H1 (cell line): ENCODE data around the gene FOXO1. TPM values are rescaled to one million over a fixed set of nuclear protein-coding genes. Genes with fewer than 3 reads are reported as not detected.

Experiments
- CTCF ChIA-PET: fragments of 300-600 bp; sonication (Branson Sonifier 250); formaldehyde crosslinking; loops from one replicate; lab custom pipeline; 2021; ENCODE audit not compliant: partially characterized antibody; lab: Charles Lee
- POLR2A ChIA-PET: fragments of 300-600 bp; sonication (Branson Sonifier 250); formaldehyde crosslinking; loops from one replicate; lab custom pipeline; 2021; ENCODE audit warnings: inconsistent platforms; ENCODE audit not compliant: partially characterized antibody; lab: Charles Lee
- DNase-seq, 2 experiments: peaks; one replicate each; pipeline versions ENCODE4 v3.0.0 to v3.0.0-alpha.2; 2010 to 2022; ENCODE audit warnings: low spot score in 2 of 2, low read depth in 1 of 2, mixed read lengths in 1 of 2
- FAIRE-seq: peaks from 2 replicates; lab custom pipeline; 2011; peaks lifted over from hg19 to GRCh38; lab: Jason Lieb, UNC
- H2AFZ ChIP-seq: 2 replicates; pipeline ENCODE4 v1.8.1; 2012; ENCODE audit warnings: low read length, inconsistent platforms
- H2AK5ac ChIP-seq: 2 replicates; pipeline ENCODE4 v1.6.1; 2013; ENCODE audit warnings: low read depth, low read length
- H2BK120ac ChIP-seq: replicated peaks from 2 replicates; pipeline ENCODE3; 2013; ENCODE audit warnings: low read depth, low read length, inconsistent platforms
- H2BK12ac ChIP-seq: 2 replicates; pipeline ENCODE4 v1.6.1; 2013; ENCODE audit warnings: low read depth, low read length
- H2BK15ac ChIP-seq: 2 replicates; pipeline ENCODE4 v1.6.1; 2013; ENCODE audit warnings: low read length
- H2BK20ac ChIP-seq: 2 replicates; pipeline ENCODE4 v1.6.1; 2013; ENCODE audit warnings: low read length
- H2BK5ac ChIP-seq: 2 replicates; pipeline ENCODE4 v1.6.1; 2013; ENCODE audit warnings: low read depth, low read length
- H3K14ac ChIP-seq: 2 replicates; pipeline ENCODE4 v1.6.1; 2013; ENCODE audit warnings: inconsistent platforms; ENCODE audit not compliant: insufficient read length
- H3K18ac ChIP-seq: 2 replicates; pipeline ENCODE4 v1.6.1; 2013; ENCODE audit warnings: low read length; ENCODE audit errors: extremely low read depth
- H3K23ac ChIP-seq: 2 replicates; pipeline ENCODE4 v1.6.1; 2013; ENCODE audit warnings: inconsistent platforms; ENCODE audit not compliant: insufficient read length
- H3K23me2 ChIP-seq: 2 replicates; pipeline ENCODE4 v1.6.1; 2013; ENCODE audit warnings: low read depth, low read length
- H3K27ac ChIP-seq: 2 replicates; pipeline ENCODE4 v1.6.1; 2011; ENCODE audit warnings: low read depth, low read length, inconsistent platforms
- H3K27me3 ChIP-seq, 4 experiments: replicated peaks in 1 of 4; 1 replicate in 1 of 4; 2 replicates in 3 of 4; pipeline versions ENCODE4 v1.6.1 to v1.8.1; 2011 to 2013; ENCODE audit warnings: low read length in 3 of 4, mild to moderate bottlenecking in 3 of 4, inconsistent platforms in 2 of 4, mixed read lengths in 2 of 4, moderate library complexity in 1 of 4; ENCODE audit not compliant: control insufficient read depth in 3 of 4, insufficient read depth in 3 of 4; ENCODE audit errors: extremely low read depth in 1 of 4
- H3K36me3 ChIP-seq, 4 experiments: 2 replicates each; pipeline versions ENCODE4 v1.6.1 to v1.8.1; 2011 to 2013; ENCODE audit warnings: mild to moderate bottlenecking in 4 of 4, low read length in 3 of 4, moderate library complexity in 2 of 4, control low read depth in 1 of 4, inconsistent platforms in 1 of 4; ENCODE audit not compliant: insufficient read depth in 4 of 4, control insufficient read depth in 2 of 4
- H3K4ac ChIP-seq: replicated peaks from 2 replicates; pipeline ENCODE3; 2013; ENCODE audit warnings: low read length, low read depth, mixed read lengths, inconsistent platforms; ENCODE audit not compliant: insufficient read length
- H3K4me1 ChIP-seq, 4 experiments: replicated peaks in 1 of 4; 1 replicate in 1 of 4; 2 replicates in 3 of 4; pipeline versions ENCODE4 v1.6.1 to v1.8.1; 2011 to 2013; ENCODE audit warnings: low read length in 3 of 4, inconsistent platforms in 2 of 4, mixed read lengths in 1 of 4; ENCODE audit not compliant: insufficient read depth in 4 of 4, control insufficient read depth in 3 of 4
- H3K4me2 ChIP-seq, 2 experiments: 2 replicates each; pipeline versions ENCODE4 v1.6.1 to v1.8.1; 2011 to 2013; ENCODE audit warnings: low read depth in 2 of 2, low read length in 2 of 2, control low read depth in 1 of 2, inconsistent platforms in 1 of 2, mild to moderate bottlenecking in 1 of 2; ENCODE audit not compliant: insufficient read depth in 1 of 2
- H3K4me3 ChIP-seq, 4 experiments: fragments of 200-600, 300-600 bp in 1 of 4; sonication (generic), shearing (Covaris generic), sonication (Bioruptor Twin) in 1 of 4; 2 replicates each; pipeline versions ENCODE4 v1.5.1 to v1.8.1; 2011 to 2016; ENCODE audit warnings: low read length in 4 of 4, low read depth in 3 of 4, control low read depth in 2 of 4, inconsistent platforms in 2 of 4, mild to moderate bottlenecking in 2 of 4, mixed read lengths in 1 of 4, moderate library complexity in 1 of 4; ENCODE audit not compliant: insufficient read depth in 2 of 4; ENCODE audit errors: extremely low read depth in 1 of 4
- H3K56ac ChIP-seq: replicated peaks from 2 replicates; pipeline ENCODE3; 2013; ENCODE audit warnings: low read depth, mild to moderate bottlenecking, mixed read lengths, low read length, inconsistent platforms; ENCODE audit not compliant: insufficient read length
- H3K79me1 ChIP-seq: 2 replicates; pipeline ENCODE4 v1.6.1; 2013; ENCODE audit warnings: low read depth, low read length, control low read depth
- H3K79me2 ChIP-seq, 2 experiments: 2 replicates each; pipeline versions ENCODE4 v1.6.1 to v1.8.1; 2012 to 2013; ENCODE audit warnings: low read length in 2 of 2, mild to moderate bottlenecking in 2 of 2, inconsistent platforms in 1 of 2; ENCODE audit not compliant: insufficient read depth in 2 of 2, control insufficient read depth in 1 of 2
- H3K9ac ChIP-seq, 4 experiments: replicated peaks in 1 of 4; 1 replicate in 1 of 4; 2 replicates in 3 of 4; pipeline versions ENCODE4 v1.6.1 to v1.8.1; 2011 to 2013; ENCODE audit warnings: low read depth in 3 of 4, low read length in 3 of 4, control low read depth in 2 of 4, mild to moderate bottlenecking in 2 of 4, moderate library complexity in 2 of 4, inconsistent platforms in 1 of 4; ENCODE audit errors: extremely low read depth in 1 of 4
- H3K9me3 ChIP-seq, 2 experiments: 2 replicates each; pipeline versions ENCODE4 v1.6.1 to v1.8.1; 2012 to 2013; ENCODE audit warnings: mild to moderate bottlenecking in 2 of 2, moderate library complexity in 2 of 2, control low read depth in 1 of 2, inconsistent platforms in 1 of 2, low read depth in 1 of 2, low read length in 1 of 2, mixed read lengths in 1 of 2; ENCODE audit not compliant: insufficient read depth in 2 of 2
- H4K20me1 ChIP-seq, 2 experiments: replicated peaks in 1 of 2; 2 replicates each; pipeline versions ENCODE3 to v1.8.1; 2011 to 2013; ENCODE audit warnings: inconsistent platforms in 2 of 2, low read length in 2 of 2, mild to moderate bottlenecking in 1 of 2; ENCODE audit not compliant: insufficient read depth in 2 of 2, control insufficient read depth in 1 of 2
- H4K5ac ChIP-seq: 2 replicates; pipeline ENCODE4 v1.6.1; 2013; ENCODE audit warnings: low read length, low read depth, mixed read lengths, inconsistent platforms; ENCODE audit not compliant: insufficient read length
- H4K8ac ChIP-seq: 2 replicates; pipeline ENCODE4 v1.8.0; 2013; ENCODE audit warnings: mild to moderate bottlenecking, moderate library complexity, low read length, inconsistent platforms; ENCODE audit not compliant: insufficient read depth; ENCODE audit errors: extremely low read depth
- H4K91ac ChIP-seq: replicated peaks from 2 replicates; pipeline ENCODE3; 2013; ENCODE audit warnings: low read length, mixed read lengths, inconsistent platforms; ENCODE audit not compliant: insufficient read length
- CBX5 ChIP-seq: fragments of 300-800, 300-1000 bp; sonication (generic); IDR thresholded peaks from 2 replicates; pipeline ENCODE4 v1.7.1; 2016; ENCODE audit warnings: antibody characterized with exemption, low read length, low read depth
- EGR1 ChIP-seq: IDR thresholded peaks from 2 replicates; pipeline ENCODE4 v1.6.1; 2011; ENCODE audit warnings: low read depth, low read length, borderline replicate concordance
- SIN3A ChIP-seq, 2 experiments: IDR thresholded peaks in 1 of 2; conservative IDR thresholded peaks in 1 of 2; 2 replicates each; pipeline ENCODE4 v1.6.1; 2011 to 2012; ENCODE audit warnings: low read length in 2 of 2, improper control_type of control experiment in 1 of 2, low read depth in 1 of 2, mild to moderate bottlenecking in 1 of 2
- WGBS, 2 experiments: shearing (Covaris generic) in 1 of 2; methylation state at CpG; one replicate each; pipeline versions ENCODE4 v1.1.6 to v1.1.7; 2013 to 2015; ENCODE audit warnings: low lambda C conversion rate in 2 of 2, mixed read lengths in 2 of 2, inconsistent platforms in 1 of 2, low coverage in 1 of 2, missing lambda C conversion rate in 1 of 2; ENCODE audit not compliant: insufficient replicate concordance in 2 of 2, insufficient coverage in 1 of 2, insufficient read length in 1 of 2; ENCODE audit errors: extremely low coverage in 1 of 2, missing lambda C conversion rate in 1 of 2; 5-methylcytosine and 5-hydroxymethylcytosine counted together
- polyA plus RNA-seq, 7 experiments: library from polyadenylated mRNA; depleted of rRNA in 3 of 7; stranded (reverse) in 5 of 7; unstranded in 2 of 7; fragments of >200 nt in 5 of 7; fragments of 200-250 nt in 2 of 7; gene quantifications; 1 replicate in 5 of 7; 2 replicates in 1 of 7; 4 replicates in 1 of 7; pipeline versions ENCODE4 v1.2.1 to v1.2.3, GENCODE V29; 2011 to 2013; ENCODE audit warnings: missing spikeins in 2 of 7, mixed read lengths in 2 of 7
- total RNA-seq: library from RNA; stranded (reverse); fragmentation: NEBNext Ultra II Directional; extraction: Animal tissue kit (Norgen Biotek cat#: 25700); gene quantifications from 2 replicates; pipeline ENCODE4 v1.2.1, GENCODE V29; 2021

The FOXO1 gene
- total and polyA plus RNA-seq, 2 of the 8 experiments (the other 6 are each of a cell fraction or from before 2014, with no cell fraction given) = 35.3 to 56.9 TPM

DNA sequence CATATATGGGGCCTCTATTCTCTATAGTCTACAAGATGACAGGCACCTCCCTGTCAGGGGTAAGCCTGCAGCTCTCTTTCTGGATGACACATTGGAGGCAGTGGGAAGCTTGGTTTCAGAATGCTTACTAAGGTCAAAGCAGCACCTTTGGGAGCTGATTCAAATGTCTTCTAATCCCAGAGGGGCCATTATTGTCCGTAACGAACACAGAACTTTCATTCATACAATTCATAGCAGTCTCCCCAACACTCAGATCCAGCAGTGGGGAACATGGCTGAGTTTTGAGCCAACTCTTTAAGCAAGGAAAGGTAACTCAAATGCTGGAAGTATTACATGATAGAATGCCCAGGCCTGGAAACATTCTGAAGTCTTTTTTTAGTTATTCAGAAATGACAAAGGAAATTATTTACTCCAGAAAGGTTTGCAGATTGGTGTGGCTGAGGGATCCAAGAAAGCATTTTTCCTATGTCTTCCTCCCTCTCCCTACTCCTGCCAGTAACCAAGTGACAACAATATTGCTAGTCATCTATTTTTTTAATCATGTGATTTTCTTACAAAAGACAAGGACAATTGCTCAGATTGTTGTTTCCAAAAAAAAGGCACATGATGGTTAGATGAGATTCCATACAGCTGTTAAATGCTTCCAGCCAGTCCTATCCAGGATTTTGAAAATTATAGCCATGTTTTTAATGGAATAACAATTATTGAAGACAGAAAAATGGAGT is 118.7 kb downstream of the FOXO1 start:
- Histone ChIP-seq H3K4ac (no peak overlapping the region), H3K79me2 (0 out of 4 replicates have a peak, but pooled peaks cover 0 to 1% of the 10 kb centered on the region in 2 experiments), H4K91ac (no peak overlapping the region), H2AFZ (no peak overlapping the region), H3K36me3 (no peaks in the 10 kb centered on the region), H3K4me3 (no peak overlapping the region), H2BK5ac (no peak overlapping the region), H3K4me1 (peaks cover 0 to 8% (median 3%) of the 10 kb centered on the region in 4 experiments; a peak in 6 of 7 replicates), H3K9ac (no peak overlapping the region), H3K27me3 (no peaks in the 10 kb centered on the region), H2BK12ac (no peak overlapping the region), H4K20me1 (peaks cover 0 to 3% of the 10 kb centered on the region in 2 experiments), H3K23ac (no peak overlapping the region), H3K4me2 (no peak overlapping the region), H2BK120ac (no peak overlapping the region), H3K79me1 (no peaks in the 10 kb centered on the region; the same call in 1 of the 2 replicates), H3K9me3 (no peaks in the 10 kb centered on the region), H4K8ac (no peak overlapping the region), H4K5ac (no peak overlapping the region), H3K23me2 (no peaks in the 10 kb centered on the region), H3K27ac (no peak overlapping the region), H2BK20ac (no peak overlapping the region), H3K56ac (no peak overlapping the region), H2BK15ac (no peak overlapping the region), H3K18ac (no peak overlapping the region), H3K14ac (no peak overlapping the region), H2AK5ac (no peak overlapping the region)
- ChIA-PET CTCF (interaction anchor here (0.7 to 1.1 kb wide), 2 partner anchors 11 to 15 kb away, joined by 3 read pairs; no protein-coding TSS in a partner anchor), POLR2A (interaction anchor here (1.7 kb wide), 1 partner anchor 14 kb away, joined by 5 read pairs; no protein-coding TSS in a partner anchor)
- DNase-seq (no peak), FAIRE-seq (no peak)
- WGBS, 2 experiments = 85% methylated on average over 2 of the region's 2 CpGs; no CpG with 5 or more reads in 1 of the 2 experiments
- no peak for TF ChIP-seq CBX5
- TF ChIP-seq EGR1 = no peak
- no peak for TF ChIP-seq SIN3A (conservative IDR thresholded peaks at IDR 0.05 in 1 of 2, IDR thresholded peaks at IDR 0.05 in 1 of 2; ENCODE audit: low read depth in 1 of 2, low read length in 2 of 2)
